Smooth muscle cell (in vitro differentiated cells): ENCODE results near the gene VASP. TPM values are rescaled to one million over a fixed set of nuclear protein-coding genes. Genes with fewer than 3 reads are reported as not detected.

ENCODE experiments used
- DNase-seq: peaks from one replicate; lab custom pipeline; 2025; ENCODE audit not compliant: unreplicated experiment; lab: John Stamatoyannopoulos, UW
- H2AFZ ChIP-seq: fragments of 200-600 bp; sonication (generic); 2 replicates; pipeline ENCODE4 v1.6.0; 2016; ENCODE audit warnings: antibody characterized with exemption, low read depth, mild to moderate bottlenecking
- H3F3A ChIP-seq: fragments of 200-600 bp; sonication (generic); 2 replicates; pipeline ENCODE4 v1.6.0; 2017; ENCODE audit warnings: antibody characterized with exemption, low read depth
- H3K27ac ChIP-seq: fragments of 200-600 bp; sonication (generic); 2 replicates; pipeline ENCODE4 v1.5.1; 2016; ENCODE audit warnings: low read depth, mild to moderate bottlenecking
- H3K27me3 ChIP-seq: fragments of 200-600 bp; sonication (generic); 2 replicates; pipeline ENCODE4 v1.6.1; 2016; ENCODE audit warnings: low read depth, mild to moderate bottlenecking
- H3K36me3 ChIP-seq: fragments of 200-600 bp; sonication (generic); 2 replicates; pipeline ENCODE4 v1.5.1; 2016; ENCODE audit warnings: low read depth
- H3K4me1 ChIP-seq: fragments of 200-600 bp; sonication (generic); 2 replicates; pipeline ENCODE4 v1.5.1; 2016; ENCODE audit warnings: low read depth
- H3K4me2 ChIP-seq: fragments of 200-600 bp; sonication (generic); 2 replicates; pipeline ENCODE4 v1.6.0; 2016; ENCODE audit warnings: mild to moderate bottlenecking
- H3K4me3 ChIP-seq: fragments of 200-600 bp; sonication (generic); 2 replicates; pipeline ENCODE4 v1.5.1; 2016; ENCODE audit warnings: mild to moderate bottlenecking
- H3K79me2 ChIP-seq: fragments of 200-600 bp; sonication (generic); 2 replicates; pipeline ENCODE4 v1.6.0; 2016; ENCODE audit warnings: low read depth, mild to moderate bottlenecking
- H3K9ac ChIP-seq: fragments of 200-600 bp; sonication (generic); 2 replicates; pipeline ENCODE4 v1.6.0; 2016; ENCODE audit warnings: low read depth
- H3K9me3 ChIP-seq: fragments of 200-600 bp; sonication (generic); replicated peaks from 2 replicates; pipeline ENCODE4 v1.5.1; 2016; ENCODE audit warnings: low read depth
- H4K20me1 ChIP-seq: fragments of 200-600 bp; sonication (generic); 2 replicates; pipeline ENCODE4 v1.6.0; 2016; ENCODE audit warnings: low read depth
- CTCF ChIP-seq: fragments of 200-600 bp; sonication (generic); IDR thresholded peaks from 2 replicates; pipeline ENCODE4 v1.5.1; 2017; ENCODE audit warnings: borderline replicate concordance, mild to moderate bottlenecking, antibody characterized with exemption; ENCODE audit not compliant: insufficient read depth, poor library complexity, severe bottlenecking
- WGBS: methylation state at CpG from one replicate; pipeline ENCODE4 v1.1.7; 2016; ENCODE audit warnings: low lambda C conversion rate; 5-methylcytosine and 5-hydroxymethylcytosine counted together
- polyA plus RNA-seq: library from polyadenylated mRNA; unstranded; fragments of >200 nt; fragmentation: Nextera tagmentation; extraction: Ambion mirVana; gene quantifications from 2 replicates; pipeline ENCODE4 v1.2.1, GENCODE V29; 2016
- total RNA-seq: library from RNA; depleted of rRNA; stranded (reverse); fragments of >200 nt; gene quantifications from 2 replicates; pipeline ENCODE4 v1.2.3, GENCODE V29; 2014

Gene VASP
- total and polyA plus RNA-seq, 2 experiments from 2014 or later: 73.6 to 75.8 TPM

GRCh38 chr19:45527731-45528130 is 20.5 kb downstream of the VASP start:
- no peak for TF ChIP-seq CTCF

GRCh38 chr19:45528149-45528743 is 21.0 kb downstream of the VASP start:
- Histone ChIP-seq H3F3A (peaks cover 25% of the 10 kb centered on the region), H3K4me3 (peak overlapping the region; percentile 40), H3K36me3 (peaks cover 5% of the 10 kb centered on the region), H3K4me2 (peak overlapping the region; percentile 65), H3K79me2 (no peaks in the 10 kb centered on the region), H4K20me1 (peaks cover 58% of the 10 kb centered on the region), H3K9ac (no peak overlapping the region), H2AFZ (no peak overlapping the region), H3K9me3 (peaks cover 3% of the 10 kb centered on the region), H3K4me1 (peaks cover 7% of the 10 kb centered on the region), H3K27ac (no peak overlapping the region), H3K27me3 (no peaks in the 10 kb centered on the region)
- DNase-seq: no peak
- no peak for TF ChIP-seq CTCF
- WGBS: 22% methylated on average over 17 of the region's 17 CpGs

More at GRCh38 chr19:45527731-45528130, 20.5 kb downstream of the VASP start:
- Histone ChIP-seq H3F3A (peaks cover 25% of the 10 kb centered on the region), H3K27ac (no peak overlapping the region), H2AFZ (no peak overlapping the region), H3K9me3 (peaks cover 3% of the 10 kb centered on the region), H4K20me1 (peaks cover 61% of the 10 kb centered on the region), H3K27me3 (no peaks in the 10 kb centered on the region), H3K79me2 (no peaks in the 10 kb centered on the region), H3K36me3 (peaks cover 5% of the 10 kb centered on the region), H3K4me1 (peaks cover 7% of the 10 kb centered on the region), H3K4me2 (peak overlapping the region; percentile 65), H3K4me3 (no peak overlapping the region), H3K9ac (no peak overlapping the region)
- no peak for DNase-seq
- WGBS: 73% methylated on average over 15 of the region's 15 CpGs

- peaks cover 3% of the 10 kb centered on the region for H3K9me3 ChIP-seq
- H2AFZ ChIP-seq: no peak overlapping the region
- peak overlapping the region; percentile 40 for H3K4me3 ChIP-seq
- H3K79me2 ChIP-seq: no peaks in the 10 kb centered on the region
- peaks cover 22% of the 10 kb centered on the region for H3F3A ChIP-seq
- H3K4me1 ChIP-seq: peaks cover 7% of the 10 kb centered on the region
- no peak for TF ChIP-seq CTCF
- 18% methylated on average over 48 of the region's 49 CpGs for WGBS
- peak overlapping the region; percentile 65 for H3K4me2 ChIP-seq
- peaks cover 52% of the 10 kb centered on the region for H4K20me1 ChIP-seq
- peaks cover 5% of the 10 kb centered on the region for H3K36me3 ChIP-seq
- no peak overlapping the region for H3K9ac ChIP-seq
- no peak for DNase-seq
- no peaks in the 10 kb centered on the region for H3K27me3 ChIP-seq
- H3K27ac ChIP-seq: no peak overlapping the region
Observed at GRCh38 chr19:45528744-45529419, 21.6 kb downstream of the VASP start.

GRCh38 chr19:45529420-45529785 is 22.1 kb downstream of the VASP start:
- H3K27me3 ChIP-seq: no peaks in the 10 kb centered on the region
- DNase-seq: no peak
- no peak overlapping the region for H3K9ac ChIP-seq
- no peaks in the 10 kb centered on the region for H3K79me2 ChIP-seq
- H3F3A ChIP-seq: peaks cover 22% of the 10 kb centered on the region
- H3K27ac ChIP-seq: no peak overlapping the region
- H4K20me1 ChIP-seq: peaks cover 46% of the 10 kb centered on the region
- WGBS: 65% methylated on average over 14 of the region's 14 CpGs
- H3K36me3 ChIP-seq: peaks cover 5% of the 10 kb centered on the region
- no peak overlapping the region for H3K4me3 ChIP-seq
- peaks cover 7% of the 10 kb centered on the region for H3K4me1 ChIP-seq
- no peak overlapping the region for H2AFZ ChIP-seq
- no peak for TF ChIP-seq CTCF
- peaks cover 3% of the 10 kb centered on the region for H3K9me3 ChIP-seq
- no peak overlapping the region for H3K4me2 ChIP-seq
